ENCODE data around the gene CDKN2B-AS1.

Gene CDKN2B-AS1

GRCh38 chr9:22088053-22088716 is 93.6 kb downstream of the CDKN2B-AS1 start:
- DNase-seq (ENCODE audit: low read depth): no peak

- no peak for DNase-seq (ENCODE audit: low read depth)
Measured at GRCh38 chr9:22088717-22089061, 94.1 kb downstream of the CDKN2B-AS1 start.

- DNase-seq (ENCODE audit: low read depth): peak; percentile 96
Measured at GRCh38 chr9:22097707-22098106, 103.1 kb downstream of the CDKN2B-AS1 start.

GRCh38 chr9:22098643-22099332 is 104.2 kb downstream of the CDKN2B-AS1 start:
- peak; percentile 68 for DNase-seq (ENCODE audit: low read depth)

GRCh38 chr9:22100626-22101025 is 106.0 kb downstream of the CDKN2B-AS1 start:
- no peak for DNase-seq (ENCODE audit: low read depth)

GRCh38 chr9:22102146-22103053 is 107.8 kb downstream of the CDKN2B-AS1 start:
- no peak for DNase-seq (ENCODE audit: low read depth)

GRCh38 chr9:22103685-22104575 is 109.3 kb downstream of the CDKN2B-AS1 start:
- peak; percentile 94 for DNase-seq (ENCODE audit: low read depth)

- no peak for DNase-seq (ENCODE audit: low read depth)
Measured at GRCh38 chr9:22105005-22105722, 110.6 kb downstream of the CDKN2B-AS1 start.

GRCh38 chr9:22107202-22108045 is 112.8 kb downstream of the CDKN2B-AS1 start:
- DNase-seq (ENCODE audit: low read depth): peak; percentile 95

GRCh38 chr9:22108581-22109370 is 114.2 kb downstream of the CDKN2B-AS1 start:
- peak; percentile 60 for DNase-seq (ENCODE audit: low read depth)

- peak; percentile 50 for DNase-seq (ENCODE audit: low read depth)
Measured at GRCh38 chr9:22111176-22111953, 116.8 kb downstream of the CDKN2B-AS1 start.

GRCh38 chr9:22111954-22112247 is 117.3 kb downstream of the CDKN2B-AS1 start:
- DNase-seq (ENCODE audit: low read depth): peak; percentile 85

- DNase-seq (ENCODE audit: low read depth): no peak
Measured at GRCh38 chr9:22112870-22113821, 118.6 kb downstream of the CDKN2B-AS1 start.

GRCh38 chr9:22114956-22115355 is 120.4 kb downstream of the CDKN2B-AS1 start:
- DNase-seq (ENCODE audit: low read depth): peak; percentile 82

- DNase-seq (ENCODE audit: low read depth): no peak
Measured at GRCh38 chr9:22116758-22117157, 122.2 kb downstream of the CDKN2B-AS1 start.

GRCh38 chr9:22117511-22118384 is 123.2 kb downstream of the CDKN2B-AS1 start:
- peak; percentile 91 for DNase-seq (ENCODE audit: low read depth)

Data from iris pigment epithelial cell (primary cell).